Central memory CD4-positive, alpha-beta T cell (primary cell): Measurements from ENCODE around the gene VWC2L.

Experiments
- DNase-seq: peaks from one replicate; pipeline ENCODE4 v3.0.0; 2022

The VWC2L gene

DNA sequence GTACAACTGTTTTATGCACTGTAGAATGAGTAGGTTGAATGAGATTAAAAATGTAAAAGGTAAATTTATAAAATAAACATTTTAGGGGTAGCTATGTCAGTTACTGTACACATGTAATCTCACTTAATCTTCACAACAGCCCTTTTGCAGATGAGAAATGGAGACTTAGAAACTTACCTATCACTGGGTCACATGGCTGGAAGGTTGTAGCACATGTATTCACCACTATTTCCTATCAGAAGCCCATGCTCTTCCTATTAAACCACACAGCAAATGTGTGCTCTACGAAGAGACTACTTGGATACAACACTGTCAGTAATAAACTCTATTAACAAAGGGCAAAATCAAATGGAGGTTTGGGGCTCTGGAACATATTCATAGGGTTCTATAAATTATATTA is 60.5 kb downstream of the VWC2L start:
- DNase-seq: no peak

DNA sequence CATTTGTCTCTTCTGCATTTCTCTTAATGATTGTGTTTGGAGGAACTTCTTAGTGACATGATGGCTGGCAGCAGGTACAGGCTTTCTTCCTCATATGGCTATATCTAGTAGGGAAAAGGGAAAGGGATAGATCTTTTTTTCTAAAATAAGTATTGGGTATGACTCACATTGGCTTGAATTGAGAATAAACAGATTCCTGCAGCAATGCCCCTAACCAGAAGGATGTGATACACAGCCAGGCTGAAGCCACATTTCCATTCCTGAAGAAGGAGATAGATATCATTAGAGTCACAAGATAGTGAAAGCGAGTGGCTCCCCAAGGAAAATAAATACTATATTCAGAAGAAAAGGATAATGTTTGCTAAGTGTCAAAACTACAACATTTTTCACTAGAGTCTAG is 61.1 kb downstream of the VWC2L start:
- DNase-seq: no peak

DNA sequence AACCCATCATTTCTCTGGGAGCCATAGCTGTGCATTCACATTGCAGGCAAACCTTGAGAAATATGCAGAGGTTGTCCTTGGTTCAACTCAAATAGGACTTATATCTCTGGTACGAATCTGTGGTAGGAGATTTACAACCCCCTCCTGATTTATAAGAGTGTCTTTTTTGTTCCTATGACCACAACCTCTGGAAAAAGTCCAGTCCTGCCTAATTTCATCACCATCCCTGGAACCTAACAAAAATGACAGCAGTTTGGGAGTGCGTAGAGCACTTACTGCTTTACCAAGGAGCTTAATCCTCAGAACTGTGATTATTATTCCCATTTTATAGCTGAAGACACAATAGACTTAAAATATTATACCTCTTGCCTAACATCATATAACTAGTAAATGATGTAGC is 66.5 kb downstream of the VWC2L start:
- DNase-seq: no peak

DNA sequence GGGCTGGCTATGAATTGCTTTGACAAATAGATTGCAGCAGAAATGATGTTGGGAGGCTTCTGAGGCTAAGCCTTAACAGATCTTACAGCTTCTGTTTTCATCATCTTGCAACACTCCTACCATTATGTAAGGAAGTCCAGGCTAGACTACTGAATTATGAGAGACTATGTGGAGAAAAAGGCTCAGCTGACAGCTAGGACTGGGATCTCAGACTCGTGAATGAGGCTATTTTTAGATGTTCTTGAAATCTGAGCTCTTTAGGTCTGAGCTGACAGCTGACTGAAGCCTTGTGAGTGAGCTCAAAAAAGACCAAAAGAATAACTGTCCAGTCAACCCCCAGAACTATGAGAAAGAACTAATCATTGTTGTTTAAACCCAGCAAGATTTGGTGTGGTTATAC is 70.3 kb downstream of the VWC2L start:
- no peak for DNase-seq

DNA sequence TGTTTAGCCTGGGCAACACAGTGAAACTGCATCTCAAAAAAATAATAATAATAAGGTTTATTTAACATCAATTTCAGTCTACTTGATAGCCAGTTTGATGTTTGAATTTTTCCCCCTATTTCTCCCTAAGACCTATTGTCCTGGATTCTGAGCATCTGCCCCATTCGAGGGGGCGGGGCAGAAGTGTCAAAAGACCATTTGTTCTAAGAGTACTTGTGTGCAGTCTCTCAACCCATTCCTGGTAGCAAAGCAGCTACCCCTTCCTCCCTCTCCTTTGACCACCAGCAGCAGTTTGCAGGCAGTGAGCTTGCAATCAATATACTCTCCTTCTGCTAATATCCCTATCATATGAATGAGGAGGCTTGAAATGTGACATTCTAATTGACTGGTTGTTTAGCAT is 71.9 kb downstream of the VWC2L start:
- DNase-seq: no peak

DNA sequence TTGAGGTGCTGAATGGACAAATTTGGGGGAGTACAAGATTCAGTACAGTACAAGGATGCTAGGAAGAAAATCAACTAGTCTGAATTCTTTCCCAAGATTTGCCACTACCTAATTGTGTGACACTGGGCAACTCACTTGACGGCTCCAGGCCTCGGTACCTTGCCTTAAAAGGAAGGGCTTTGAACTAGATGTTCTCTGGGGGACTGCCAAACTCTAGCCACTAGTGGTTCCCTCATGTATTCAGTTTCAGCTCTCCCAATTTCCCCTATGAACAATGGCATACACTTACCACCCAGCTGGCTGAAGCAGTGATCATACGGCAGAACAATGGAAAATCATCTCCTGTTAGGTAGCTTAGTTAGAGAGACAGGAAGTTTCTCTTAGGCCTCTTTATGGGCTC is 73.4 kb downstream of the VWC2L start:
- DNase-seq: no peak

DNA sequence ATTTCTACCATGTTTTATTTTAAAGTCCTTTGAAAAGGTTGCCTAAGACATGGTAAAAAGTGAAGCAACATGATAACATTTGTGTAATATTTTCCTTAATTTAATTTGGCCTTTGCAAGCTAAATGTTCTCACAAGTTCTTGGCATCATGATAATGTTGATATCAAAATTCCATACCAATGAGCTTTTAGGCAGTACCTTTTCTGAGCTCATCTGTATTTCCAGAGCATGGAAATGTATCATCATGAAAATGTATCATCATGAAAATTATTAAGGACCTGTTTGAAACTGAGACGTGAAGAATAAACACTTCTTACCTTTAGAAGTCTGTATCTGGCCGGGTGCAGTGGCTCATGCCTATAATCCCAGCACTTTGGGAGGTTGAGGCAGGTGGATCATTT is 73.8 kb downstream of the VWC2L start:
- no peak for DNase-seq

DNA sequence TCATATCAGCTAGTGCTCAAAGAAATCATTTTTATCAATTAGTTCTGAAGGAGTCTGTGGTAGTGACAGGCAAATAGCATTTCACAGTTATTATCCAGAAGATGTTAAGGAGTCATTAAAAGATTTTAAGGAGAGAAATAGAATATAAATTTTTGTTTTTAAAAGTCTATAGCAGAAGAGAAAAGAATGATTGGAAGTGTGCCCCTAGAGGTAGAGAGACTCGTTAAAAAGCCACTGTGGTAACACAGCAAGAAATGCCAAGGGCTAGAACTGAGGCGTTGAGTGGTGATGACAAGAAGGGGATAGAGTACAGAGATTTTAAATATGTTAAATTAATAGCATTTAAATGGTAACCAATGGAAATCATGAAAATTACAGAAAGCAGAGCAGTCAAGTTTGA is 78.3 kb downstream of the VWC2L start:
- no peak for DNase-seq

DNA sequence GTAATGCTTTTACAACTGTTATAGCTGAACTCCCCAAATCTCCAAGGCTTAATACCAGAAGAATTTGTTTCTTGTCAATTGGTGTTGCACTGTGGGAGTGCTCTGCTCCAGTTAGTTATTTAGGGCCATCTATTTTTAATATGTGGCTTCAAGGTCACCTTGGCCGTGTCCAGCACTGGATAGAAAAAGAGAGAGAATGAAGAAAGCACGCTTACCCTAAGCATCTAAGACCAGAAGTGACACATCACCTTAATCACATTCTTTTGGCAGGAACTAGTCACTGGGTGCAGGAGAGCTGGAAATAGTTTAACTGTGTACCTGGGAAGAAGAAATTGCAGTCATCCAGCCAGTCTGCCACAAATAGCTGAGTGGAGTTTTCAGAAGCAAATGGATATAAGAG is 78.8 kb downstream of the VWC2L start:
- DNase-seq: no peak

DNA sequence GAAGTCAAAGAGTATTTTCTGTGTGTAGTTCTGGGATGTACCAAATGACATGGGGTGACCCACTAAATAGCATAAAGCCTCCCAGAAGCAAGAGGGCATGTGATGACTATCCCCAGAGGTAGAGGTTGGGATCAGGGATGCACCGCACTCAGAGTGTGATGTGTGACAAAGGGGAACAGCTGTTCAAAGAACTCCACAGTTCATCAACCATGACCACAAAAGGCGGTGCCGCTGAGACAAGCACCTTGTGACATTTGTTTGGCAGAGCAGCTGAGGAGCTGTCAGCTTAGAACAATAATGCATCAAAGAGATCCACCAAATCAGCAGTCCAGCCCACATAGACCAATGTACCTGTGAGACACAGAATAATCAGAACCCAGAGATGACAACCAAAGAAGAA is 81.3 kb downstream of the VWC2L start:
- no peak for DNase-seq

DNA sequence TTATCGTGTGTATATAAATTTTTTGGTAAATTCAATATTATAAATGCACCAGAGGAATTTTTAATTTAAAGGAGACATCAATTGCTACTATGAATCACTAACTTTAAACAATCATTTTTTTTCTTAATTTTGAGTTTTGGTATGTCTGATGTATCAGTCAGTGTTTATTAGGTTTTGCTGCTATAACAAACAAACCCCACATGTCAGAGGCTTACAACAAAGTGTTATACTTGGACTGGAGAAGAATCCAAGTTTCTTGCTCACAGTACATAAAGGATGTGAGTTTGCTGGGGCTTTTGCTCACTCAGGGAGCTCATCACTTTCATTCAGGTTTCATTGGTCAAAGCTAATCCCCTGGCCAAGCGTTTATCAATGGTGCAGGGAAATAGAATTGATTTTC is 81.8 kb downstream of the VWC2L start:
- DNase-seq: no peak

DNA sequence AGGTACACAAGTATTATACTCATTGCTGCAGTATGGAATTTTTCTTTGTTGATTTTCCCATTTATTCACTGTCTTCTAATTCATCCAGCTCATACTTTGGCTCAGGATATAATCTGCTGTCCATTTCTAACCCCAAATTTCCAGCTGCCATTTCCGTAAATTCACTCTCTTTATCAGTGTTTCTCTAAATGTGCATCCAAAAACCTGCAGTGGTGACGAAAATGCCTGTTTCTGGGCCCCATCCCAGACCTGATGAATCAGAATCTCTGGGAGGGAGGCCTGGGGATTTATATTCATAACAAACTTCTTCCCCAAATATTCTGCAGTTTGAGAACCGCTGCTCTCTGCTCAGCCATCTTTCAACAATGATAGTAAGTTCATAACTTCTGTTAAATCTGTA is 86.6 kb downstream of the VWC2L start:
- no peak for DNase-seq

DNA sequence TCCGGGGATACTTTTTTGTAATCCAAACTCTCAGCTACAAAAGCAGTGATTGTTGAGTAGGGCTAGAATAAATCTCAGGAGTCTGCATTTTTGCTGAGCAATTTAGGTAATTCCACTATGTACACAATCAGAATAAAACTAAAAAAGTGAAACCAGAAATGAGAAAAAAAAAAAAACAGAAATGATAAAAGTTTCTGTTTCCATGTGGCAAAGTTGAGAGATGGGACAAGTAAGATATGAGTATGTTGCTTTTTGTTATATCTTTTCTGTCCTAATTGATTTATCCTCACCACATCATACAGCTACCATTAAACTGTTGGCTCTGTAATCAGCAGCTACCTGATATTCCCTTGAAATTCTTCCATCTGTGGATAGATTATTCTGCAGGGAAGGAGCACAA is 92.7 kb downstream of the VWC2L start:
- DNase-seq: no peak

DNA sequence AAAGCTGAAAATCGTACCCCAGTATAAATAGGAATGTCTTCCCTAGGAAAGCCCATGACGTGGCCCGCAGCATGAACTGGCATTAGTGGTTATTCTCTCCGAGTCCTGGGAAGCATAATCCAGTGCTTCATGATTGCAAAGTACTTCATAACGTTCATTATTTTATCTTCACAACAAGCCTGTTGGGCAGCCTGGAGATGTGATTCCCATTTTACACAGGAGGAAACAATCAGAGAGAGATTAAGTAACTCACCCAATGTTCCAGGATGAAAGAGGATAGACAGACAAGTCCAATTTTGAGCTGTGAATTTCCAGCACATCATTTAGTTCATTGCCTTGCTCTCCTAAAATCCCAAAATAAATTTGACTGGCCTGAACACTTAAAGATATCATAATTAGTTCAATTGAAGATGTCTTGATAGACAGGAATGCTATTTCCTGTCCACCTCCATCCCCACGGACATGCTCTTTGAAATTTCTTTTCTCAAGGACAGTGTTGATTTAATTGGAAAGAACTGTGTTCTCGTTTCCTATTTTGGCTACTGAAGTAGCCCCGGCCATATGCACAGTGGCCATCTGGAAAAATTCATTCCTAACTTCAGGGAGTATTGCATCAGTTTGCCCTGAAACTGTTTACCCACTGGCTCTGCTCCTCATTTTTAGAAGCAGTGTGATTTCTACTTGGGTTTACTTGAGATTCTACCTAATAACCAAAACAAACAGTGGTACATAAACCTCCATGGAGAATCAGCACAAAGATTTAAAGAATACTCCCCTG is 93.9 kb downstream of the VWC2L start:
- DNase-seq: no peak

DNA sequence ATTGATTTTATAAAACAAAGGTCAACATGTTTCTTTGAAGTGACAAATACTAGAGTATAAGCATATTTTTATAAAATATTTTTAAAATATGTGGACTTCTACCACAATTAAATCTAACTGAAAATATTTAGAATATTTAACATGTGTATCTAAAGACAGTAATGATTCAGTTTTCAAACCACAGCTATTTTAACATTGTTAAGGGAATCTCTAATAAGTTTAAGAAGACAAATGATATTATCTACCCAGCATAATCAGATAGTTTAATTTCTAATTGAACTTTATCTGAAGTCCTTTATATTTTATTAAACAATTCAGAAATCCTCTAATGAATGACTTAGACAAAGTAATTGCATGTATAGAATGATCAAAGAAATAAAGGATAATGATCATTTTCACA is 96.2 kb downstream of the VWC2L start:
- DNase-seq: no peak

DNA sequence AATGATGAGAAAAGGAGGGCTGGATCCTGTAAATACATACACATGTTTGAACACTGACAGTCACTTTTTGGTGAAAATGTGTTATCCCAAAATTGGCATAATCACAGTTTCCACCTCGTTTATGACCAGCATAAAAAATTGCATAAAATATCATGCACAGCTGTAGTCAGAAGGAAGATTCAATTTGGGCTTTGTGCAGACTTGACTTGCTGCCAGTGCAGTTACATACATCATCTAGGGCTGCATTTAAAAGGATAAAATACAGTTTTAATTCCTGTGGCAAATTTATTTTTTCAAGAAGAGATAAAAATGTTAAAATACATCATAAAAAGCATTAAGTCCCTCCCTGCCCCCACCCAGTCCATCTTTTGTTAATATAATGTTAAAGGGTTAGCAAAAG is 103.8 kb downstream of the VWC2L start:
- no peak for DNase-seq

DNA sequence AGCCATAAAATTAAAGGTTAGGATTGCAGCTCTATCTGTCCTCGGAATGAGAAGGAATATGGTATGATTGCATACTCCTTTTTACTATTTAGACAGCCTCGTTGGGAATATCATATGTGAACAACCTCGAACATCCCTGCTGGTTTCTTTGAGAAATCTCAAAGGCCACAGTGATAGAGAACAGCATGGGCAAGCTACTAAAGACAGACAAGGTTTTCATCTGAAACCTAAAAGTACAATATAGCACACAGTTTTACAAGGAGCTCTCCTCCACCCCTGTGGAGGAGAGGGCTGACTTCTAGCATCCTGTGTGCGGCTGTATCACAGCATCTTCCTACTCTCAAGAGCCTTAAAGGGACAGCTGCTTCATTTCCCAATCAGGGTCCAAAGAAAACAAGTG is 104.3 kb downstream of the VWC2L start:
- no peak for DNase-seq

DNA sequence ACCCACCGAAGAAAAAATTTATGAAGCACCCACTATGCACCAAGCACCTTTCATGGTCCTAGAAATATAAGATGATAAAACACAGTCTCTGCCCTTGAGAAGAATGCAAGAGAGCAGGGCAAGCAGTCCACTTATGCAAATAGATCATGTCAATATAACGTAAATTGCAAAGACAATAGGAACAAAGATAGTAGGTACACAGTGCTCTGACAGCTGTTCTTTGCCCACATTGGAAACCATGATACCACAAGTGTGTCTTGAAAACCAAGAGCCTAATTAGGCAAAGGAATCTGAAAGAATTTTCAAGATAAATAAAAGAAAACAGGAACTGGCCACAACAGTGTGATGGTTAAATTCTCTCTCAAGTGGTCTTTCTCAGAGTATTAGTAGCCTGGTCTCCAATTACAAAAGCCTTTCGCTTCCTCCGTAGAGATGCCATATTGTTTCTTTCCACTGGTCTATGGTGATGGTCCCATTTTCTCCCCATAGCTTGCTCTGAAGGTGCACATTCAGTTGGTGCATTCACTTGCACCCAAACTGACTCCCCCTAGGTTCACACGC is 108.5 kb downstream of the VWC2L start:
- DNase-seq: no peak

DNA sequence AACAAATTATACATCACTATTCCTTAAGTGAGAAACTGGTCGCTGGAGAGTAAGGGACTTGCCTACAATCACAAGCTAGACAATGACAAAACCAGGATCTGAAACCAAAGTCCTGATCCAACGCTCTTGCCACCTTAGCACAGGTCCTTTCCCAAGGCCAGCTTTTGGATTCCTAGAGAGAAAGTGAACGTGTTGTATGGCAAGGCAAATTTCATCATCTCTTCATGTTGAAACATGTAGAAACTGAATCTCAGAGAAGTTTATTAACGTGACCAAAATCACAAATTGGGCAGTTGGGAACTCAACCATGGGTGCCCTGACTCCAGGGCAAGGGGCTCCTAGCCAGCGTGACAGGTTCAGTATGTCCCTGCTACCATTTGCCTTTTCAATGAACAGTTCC is 118.2 kb downstream of the VWC2L start:
- DNase-seq: no peak

DNA sequence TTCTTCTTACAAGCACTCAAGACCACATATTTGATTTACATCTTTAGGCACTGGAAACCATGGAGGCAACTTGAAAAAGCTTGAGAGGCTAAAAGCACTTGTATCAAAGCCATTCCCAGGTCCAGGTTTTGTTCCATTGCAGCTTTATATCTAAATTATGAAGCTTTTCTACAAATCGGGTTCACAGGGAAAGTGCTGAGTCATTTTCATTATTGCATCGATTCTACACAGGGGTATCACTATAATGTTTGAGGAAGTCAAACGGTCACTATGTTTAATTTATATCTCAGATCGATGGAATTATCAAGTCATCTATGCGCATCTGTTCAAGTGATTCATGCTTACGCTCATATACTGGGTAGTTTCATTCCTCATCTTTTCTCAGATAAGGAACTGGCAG is 118.7 kb downstream of the VWC2L start:
- DNase-seq: no peak

DNA sequence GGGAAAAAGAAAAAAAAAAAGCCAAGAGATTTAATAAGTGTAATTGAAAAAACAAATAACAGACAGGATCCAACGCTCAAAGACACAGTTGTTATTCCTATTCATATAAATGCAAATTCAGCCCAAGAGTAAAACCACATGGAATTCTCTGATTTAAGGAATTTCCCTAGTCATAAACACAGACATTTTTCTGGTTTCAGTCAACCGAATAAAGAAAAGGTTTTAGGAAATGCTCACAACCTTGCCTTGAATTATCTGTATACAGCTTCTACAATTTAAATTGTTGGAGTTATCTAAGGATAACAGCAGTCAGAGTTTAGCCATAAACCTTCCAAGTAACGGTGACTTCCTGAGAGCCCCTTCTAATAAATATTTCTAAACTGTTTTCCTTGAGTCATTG is 122.7 kb downstream of the VWC2L start:
- no peak for DNase-seq

DNA sequence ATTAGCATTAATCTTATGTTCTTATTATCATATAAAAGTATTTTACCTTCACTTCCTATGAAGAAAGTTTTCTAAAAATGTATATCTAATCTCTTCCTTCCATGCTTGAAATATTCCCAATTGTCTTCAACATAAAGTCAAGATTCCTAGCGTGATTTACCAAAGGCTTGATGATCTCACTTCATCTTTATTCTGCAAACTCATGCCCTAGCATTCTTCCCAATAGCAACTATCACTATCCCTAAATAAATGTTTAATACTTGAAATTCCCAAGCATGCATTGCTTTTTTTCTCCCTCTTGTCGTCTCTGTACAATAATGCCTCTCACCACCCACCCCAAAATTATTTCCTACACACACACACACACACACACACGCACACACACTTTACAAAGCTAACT is 125.8 kb downstream of the VWC2L start:
- no peak for DNase-seq

DNA sequence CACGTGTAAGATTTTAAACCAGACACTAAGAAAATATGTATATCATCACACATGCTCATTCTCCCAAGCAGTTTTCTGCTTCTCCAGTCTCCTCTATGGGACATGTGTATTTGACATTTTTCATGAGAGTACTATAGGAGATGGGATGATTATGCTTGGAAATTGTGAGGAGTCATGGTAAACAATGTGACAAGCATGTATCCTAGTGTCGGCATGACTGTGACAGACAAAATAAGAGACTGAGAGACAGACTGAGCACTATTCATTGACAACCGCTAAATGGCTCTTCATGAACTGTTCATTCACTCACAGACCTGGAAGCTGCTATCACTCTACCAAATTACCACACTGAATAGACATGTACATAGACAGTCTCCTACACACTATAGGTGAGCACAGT is 127.1 kb downstream of the VWC2L start:
- DNase-seq: no peak

DNA sequence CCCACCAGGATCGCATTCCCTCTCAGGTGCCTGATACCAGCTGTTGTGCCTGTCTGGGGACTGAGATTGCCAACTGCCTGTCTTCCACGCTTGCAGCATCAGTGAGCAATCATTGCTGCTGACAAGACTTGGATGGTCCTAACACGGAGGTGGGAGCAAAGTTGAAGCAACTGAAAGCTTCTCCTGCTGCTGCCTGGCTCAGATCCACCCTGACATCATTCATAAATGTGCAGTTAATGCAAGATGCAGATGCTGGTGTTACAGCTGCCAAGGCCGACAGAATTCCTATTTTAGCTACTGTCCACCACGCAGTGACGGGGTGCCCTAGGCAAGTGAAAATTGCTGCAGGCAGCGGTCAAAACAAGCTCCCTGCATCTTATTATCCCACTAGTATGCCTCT is 131.4 kb downstream of the VWC2L start:
- no peak for DNase-seq

DNA sequence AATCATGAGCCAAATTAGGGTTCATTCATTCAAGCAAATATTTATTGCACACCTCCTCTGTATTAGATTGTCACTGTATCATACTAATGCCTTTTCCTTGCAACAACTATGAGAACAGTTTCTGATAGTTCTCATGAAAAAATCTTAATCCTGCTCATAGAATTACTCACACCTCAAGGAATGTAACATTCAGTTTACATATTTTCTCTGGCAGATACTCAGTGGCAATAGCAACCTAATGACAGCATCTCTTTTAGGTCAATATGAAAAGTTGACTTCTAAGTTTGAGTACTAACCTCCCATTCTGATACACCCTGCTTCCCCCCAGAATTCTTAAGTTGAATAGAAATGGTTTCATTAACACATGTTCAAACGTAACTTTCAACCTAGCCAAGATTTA is 132.0 kb downstream of the VWC2L start:
- no peak for DNase-seq
